Omental fat pad (tissue), 4 donors: ENCODE results near the gene LRRC59. TPM values are rescaled to one million over a fixed set of nuclear protein-coding genes. Genes with fewer than 3 reads are reported as not detected.

Experiments used
- ATAC-seq: fragments of 150-250 bp; one replicate; pipeline ENCODE4 v1.9.1; 2016; ENCODE audit warnings: mild to moderate bottlenecking, moderate library complexity; ENCODE audit not compliant: low FRiP score
- DNase-seq: peaks from one replicate; pipeline ENCODE4 v3.0.0-alpha.2; 2019; ENCODE audit warnings: low spot score
- total RNA-seq, 4 donors: library from RNA; depleted of rRNA; stranded (reverse); fragments of >200 nt; gene quantifications; one replicate each; pipeline ENCODE4 v1.1.0, GENCODE V29; 2016
- TF ChIP-seq, protein P1 (sequence below), 3 donors: fragments of 450-650 bp; IDR thresholded peaks; one replicate each; pipeline ENCODE4 v1.5.1; 2016 to 2017; ENCODE audit warnings: antibody characterized with exemption in 3 of 3, mild to moderate bottlenecking in 3 of 3, moderate library complexity in 2 of 3

The LRRC59 gene
- total RNA-seq, 4 donors from 2014 or later = 53.6 to 193 (median 102) TPM

GRCh38 chr17:50361561-50362480 lies 35.5 kb downstream of the LRRC59 start:
- TF ChIP-seq, protein P1, sequence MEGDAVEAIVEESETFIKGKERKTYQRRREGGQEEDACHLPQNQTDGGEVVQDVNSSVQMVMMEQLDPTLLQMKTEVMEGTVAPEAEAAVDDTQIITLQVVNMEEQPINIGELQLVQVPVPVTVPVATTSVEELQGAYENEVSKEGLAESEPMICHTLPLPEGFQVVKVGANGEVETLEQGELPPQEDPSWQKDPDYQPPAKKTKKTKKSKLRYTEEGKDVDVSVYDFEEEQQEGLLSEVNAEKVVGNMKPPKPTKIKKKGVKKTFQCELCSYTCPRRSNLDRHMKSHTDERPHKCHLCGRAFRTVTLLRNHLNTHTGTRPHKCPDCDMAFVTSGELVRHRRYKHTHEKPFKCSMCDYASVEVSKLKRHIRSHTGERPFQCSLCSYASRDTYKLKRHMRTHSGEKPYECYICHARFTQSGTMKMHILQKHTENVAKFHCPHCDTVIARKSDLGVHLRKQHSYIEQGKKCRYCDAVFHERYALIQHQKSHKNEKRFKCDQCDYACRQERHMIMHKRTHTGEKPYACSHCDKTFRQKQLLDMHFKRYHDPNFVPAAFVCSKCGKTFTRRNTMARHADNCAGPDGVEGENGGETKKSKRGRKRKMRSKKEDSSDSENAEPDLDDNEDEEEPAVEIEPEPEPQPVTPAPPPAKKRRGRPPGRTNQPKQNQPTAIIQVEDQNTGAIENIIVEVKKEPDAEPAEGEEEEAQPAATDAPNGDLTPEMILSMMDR (IDR thresholded peaks at IDR 0.05) = peak in 1 of 3 donors; percentile 18
- DNase-seq = no peak
- no peak for ATAC-seq

GRCh38 chr17:50360486-50361115 lies 36.7 kb downstream of the LRRC59 start:
- TF ChIP-seq, protein P1 (IDR thresholded peaks at IDR 0.05) = no peak
- DNase-seq (no peak), ATAC-seq (no peak)

DNA sequence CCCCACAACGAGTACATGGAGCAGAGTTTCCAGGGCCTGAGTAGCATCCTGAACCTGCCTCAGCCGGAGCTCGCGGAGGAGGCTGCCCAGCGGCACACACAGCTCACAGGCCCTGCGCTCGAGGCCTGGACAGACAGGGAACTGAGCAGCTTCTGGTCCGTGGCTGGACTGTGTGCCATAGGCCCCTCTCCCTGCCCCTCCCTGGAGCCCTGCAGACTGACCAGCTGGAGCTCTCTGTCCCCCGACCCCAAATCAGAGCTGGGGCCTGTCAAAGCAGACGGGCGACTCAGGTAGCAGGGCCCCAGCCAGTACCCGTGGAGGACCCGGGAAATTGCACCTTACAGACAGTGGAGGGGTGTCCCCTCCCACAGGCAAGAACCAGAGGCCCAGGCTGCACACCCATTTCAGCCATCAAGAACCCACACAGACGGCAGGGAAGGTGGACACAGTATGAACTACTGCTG lies 37.3 kb downstream of the LRRC59 start:
- DNase-seq (no peak), ATAC-seq (no peak)
- TF ChIP-seq, protein P1 (IDR thresholded peaks at IDR 0.05) = no peak

DNA sequence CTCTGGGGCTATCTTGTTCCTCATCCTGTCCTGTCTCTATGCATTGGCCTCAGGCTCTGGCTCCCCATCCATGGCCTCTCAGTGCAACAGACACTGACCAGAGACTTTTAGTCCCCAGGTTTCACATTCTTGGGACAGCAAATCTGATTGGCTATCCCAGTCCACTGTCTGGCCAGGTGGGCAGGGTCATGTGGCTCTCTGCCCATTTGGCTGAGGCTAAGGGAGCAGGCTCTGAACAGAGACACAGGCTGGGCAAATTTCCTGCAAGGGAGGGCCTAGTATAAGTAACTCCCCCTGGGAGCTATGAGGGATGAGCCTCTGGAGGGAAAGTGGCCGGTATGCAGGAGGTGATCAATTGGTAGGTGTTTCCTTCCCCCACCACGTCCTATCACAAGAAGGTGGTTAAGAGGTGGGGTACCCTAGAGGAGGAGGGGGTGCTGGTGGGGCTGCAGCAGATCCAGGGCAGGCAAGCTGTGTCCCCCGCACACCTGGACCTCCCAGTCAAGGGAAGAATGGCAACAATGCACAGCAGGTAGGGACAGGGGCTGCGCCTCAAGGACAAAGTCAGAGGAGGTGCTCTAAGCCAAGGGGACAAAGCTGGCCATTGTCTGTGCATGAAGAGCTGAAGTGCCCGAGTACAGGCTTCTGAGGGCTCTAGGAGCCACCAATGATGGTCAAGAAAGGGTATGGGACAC lies 38.2 kb downstream of the LRRC59 start:
- no peak for ATAC-seq
- DNase-seq = no peak
- TF ChIP-seq, protein P1 (IDR thresholded peaks at IDR 0.05) = no peak

DNA sequence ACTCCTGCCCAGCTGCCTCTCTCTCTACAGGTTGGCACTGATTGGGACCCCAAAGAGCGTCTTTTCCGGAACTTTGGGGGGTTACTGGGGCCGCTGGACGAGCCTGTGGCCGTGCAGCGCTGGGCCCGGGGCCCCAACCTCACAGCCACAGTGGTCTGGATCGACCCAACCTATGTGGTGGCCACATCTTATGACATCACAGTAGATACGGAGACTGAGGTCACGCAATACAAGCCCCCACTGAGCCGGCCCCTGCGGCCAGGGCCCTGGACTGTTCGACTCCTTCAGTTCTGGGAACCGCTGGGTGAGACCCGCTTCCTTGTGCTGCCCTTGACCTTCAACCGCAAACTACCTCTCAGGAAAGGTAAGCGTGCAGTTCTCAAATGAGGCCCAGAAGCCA lies 39.1 kb downstream of the LRRC59 start:
- no peak for ATAC-seq
- DNase-seq = no peak

DNA sequence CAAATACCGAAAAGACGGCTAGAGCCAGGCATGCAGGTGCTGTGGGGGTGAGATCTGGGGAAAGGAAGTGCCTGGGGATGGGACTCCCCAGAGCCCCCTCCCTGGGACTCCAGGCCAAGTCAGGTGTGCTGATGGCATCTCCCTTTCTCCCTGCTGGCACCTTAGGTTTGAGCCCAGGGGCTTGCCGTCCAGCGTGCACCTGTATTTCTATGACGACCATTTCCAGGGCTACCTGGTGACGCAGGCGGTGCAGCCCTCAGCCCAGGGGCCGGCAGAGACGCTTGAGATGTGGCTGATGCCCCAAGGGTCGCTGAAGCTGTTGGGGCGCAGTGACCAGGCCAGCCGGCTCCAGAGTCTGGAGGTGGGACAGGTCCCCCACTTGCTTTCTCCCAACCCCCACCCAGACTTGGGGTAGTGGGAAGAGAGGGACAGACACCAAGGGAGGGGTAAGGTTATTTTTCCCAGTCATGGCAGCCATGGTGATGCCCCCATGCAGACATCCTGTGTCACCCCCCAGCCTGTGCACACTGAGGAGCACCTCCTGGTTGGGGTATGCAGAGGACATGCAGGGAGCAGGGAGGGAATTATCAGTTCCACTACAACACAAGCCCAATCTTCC lies 40.3 kb downstream of the LRRC59 start:
- TF ChIP-seq, protein P1 (IDR thresholded peaks at IDR 0.05) = no peak
- ATAC-seq = no peak
- DNase-seq = no peak

More for the DNA sequence above, 39.1 kb downstream of the LRRC59 start:
- TF ChIP-seq, protein P1 (IDR thresholded peaks at IDR 0.05) = no peak
